ENCODE measurements around the gene DDB1.

DNA sequence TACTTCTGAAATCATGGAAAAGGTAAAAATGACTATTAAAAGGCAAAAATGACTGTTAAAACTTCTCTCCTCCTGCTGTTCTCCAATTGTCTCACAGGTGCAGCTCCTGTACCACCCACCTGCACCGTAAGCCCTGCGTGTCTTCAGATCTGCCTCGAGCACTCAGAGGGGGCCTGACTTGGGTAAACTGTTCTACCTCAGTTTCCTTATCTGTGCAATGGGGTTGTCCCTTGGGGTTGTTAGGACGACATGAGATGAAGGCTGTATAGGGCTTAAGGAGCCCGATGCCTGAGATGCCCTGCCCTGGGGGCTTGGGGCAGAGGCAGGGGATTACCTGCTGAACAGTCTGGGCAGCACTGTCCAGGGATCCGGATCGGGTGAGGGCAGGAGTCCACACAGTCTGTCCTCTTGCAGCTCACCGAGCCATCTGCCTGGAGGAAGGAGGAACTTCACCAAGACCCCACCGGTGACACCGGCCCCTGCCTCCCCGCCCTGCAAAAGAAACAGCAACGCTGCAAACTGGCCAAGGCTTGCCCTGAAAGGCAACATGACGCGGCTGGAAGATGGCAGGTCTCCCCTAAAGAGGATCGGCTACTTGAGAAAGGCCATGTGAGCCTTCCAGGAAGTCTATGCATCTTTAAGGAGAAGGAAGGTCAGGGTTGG, 64.2 kb downstream of the DDB1 start:
- TF ChIP-seq POLR2AphosphoS5 (IDR thresholded peaks at IDR 0.05; ENCODE audit: low read depth, low read length) (no peak), SIN3A (IDR thresholded peaks at IDR 0.05; ENCODE audit: borderline replicate concordance, low read depth, low read length) (no peak), GABPA (IDR thresholded peaks at IDR 0.05; ENCODE audit: low read depth) (no peak), TEAD4 (IDR thresholded peaks at IDR 0.05; ENCODE audit: borderline replicate concordance, insufficient read depth) (no peak), NRF1 (IDR thresholded peaks at IDR 0.05; ENCODE audit: low read depth, low read length) (no peak), YY1 (IDR thresholded peaks at IDR 0.05; ENCODE audit: low read depth) (no peak), RFX5 (IDR thresholded peaks at IDR 0.05; ENCODE audit: low read length) (no peak)
- TF ChIP-seq, protein P1, sequence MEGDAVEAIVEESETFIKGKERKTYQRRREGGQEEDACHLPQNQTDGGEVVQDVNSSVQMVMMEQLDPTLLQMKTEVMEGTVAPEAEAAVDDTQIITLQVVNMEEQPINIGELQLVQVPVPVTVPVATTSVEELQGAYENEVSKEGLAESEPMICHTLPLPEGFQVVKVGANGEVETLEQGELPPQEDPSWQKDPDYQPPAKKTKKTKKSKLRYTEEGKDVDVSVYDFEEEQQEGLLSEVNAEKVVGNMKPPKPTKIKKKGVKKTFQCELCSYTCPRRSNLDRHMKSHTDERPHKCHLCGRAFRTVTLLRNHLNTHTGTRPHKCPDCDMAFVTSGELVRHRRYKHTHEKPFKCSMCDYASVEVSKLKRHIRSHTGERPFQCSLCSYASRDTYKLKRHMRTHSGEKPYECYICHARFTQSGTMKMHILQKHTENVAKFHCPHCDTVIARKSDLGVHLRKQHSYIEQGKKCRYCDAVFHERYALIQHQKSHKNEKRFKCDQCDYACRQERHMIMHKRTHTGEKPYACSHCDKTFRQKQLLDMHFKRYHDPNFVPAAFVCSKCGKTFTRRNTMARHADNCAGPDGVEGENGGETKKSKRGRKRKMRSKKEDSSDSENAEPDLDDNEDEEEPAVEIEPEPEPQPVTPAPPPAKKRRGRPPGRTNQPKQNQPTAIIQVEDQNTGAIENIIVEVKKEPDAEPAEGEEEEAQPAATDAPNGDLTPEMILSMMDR (IDR thresholded peaks at IDR 0.05) = no peak
- TF ChIP-seq, protein P2, sequence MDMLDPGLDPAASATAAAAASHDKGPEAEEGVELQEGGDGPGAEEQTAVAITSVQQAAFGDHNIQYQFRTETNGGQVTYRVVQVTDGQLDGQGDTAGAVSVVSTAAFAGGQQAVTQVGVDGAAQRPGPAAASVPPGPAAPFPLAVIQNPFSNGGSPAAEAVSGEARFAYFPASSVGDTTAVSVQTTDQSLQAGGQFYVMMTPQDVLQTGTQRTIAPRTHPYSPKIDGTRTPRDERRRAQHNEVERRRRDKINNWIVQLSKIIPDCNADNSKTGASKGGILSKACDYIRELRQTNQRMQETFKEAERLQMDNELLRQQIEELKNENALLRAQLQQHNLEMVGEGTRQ (IDR thresholded peaks at IDR 0.05; ENCODE audit: borderline replicate concordance, low read depth, low read length) = no peak
- TF ChIP-seq, protein P3, sequence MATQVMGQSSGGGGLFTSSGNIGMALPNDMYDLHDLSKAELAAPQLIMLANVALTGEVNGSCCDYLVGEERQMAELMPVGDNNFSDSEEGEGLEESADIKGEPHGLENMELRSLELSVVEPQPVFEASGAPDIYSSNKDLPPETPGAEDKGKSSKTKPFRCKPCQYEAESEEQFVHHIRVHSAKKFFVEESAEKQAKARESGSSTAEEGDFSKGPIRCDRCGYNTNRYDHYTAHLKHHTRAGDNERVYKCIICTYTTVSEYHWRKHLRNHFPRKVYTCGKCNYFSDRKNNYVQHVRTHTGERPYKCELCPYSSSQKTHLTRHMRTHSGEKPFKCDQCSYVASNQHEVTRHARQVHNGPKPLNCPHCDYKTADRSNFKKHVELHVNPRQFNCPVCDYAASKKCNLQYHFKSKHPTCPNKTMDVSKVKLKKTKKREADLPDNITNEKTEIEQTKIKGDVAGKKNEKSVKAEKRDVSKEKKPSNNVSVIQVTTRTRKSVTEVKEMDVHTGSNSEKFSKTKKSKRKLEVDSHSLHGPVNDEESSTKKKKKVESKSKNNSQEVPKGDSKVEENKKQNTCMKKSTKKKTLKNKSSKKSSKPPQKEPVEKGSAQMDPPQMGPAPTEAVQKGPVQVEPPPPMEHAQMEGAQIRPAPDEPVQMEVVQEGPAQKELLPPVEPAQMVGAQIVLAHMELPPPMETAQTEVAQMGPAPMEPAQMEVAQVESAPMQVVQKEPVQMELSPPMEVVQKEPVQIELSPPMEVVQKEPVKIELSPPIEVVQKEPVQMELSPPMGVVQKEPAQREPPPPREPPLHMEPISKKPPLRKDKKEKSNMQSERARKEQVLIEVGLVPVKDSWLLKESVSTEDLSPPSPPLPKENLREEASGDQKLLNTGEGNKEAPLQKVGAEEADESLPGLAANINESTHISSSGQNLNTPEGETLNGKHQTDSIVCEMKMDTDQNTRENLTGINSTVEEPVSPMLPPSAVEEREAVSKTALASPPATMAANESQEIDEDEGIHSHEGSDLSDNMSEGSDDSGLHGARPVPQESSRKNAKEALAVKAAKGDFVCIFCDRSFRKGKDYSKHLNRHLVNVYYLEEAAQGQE (IDR thresholded peaks at IDR 0.05; ENCODE audit: low read depth, low read length) = no peak
- TF ChIP-seq, protein P4, sequence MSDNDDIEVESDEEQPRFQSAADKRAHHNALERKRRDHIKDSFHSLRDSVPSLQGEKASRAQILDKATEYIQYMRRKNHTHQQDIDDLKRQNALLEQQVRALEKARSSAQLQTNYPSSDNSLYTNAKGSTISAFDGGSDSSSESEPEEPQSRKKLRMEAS (IDR thresholded peaks at IDR 0.05; ENCODE audit: low read depth) = no peak

All from SK-N-SH (cell line).